ENCODE measurements around the gene KLHL40.

Gene KLHL40

DNA sequence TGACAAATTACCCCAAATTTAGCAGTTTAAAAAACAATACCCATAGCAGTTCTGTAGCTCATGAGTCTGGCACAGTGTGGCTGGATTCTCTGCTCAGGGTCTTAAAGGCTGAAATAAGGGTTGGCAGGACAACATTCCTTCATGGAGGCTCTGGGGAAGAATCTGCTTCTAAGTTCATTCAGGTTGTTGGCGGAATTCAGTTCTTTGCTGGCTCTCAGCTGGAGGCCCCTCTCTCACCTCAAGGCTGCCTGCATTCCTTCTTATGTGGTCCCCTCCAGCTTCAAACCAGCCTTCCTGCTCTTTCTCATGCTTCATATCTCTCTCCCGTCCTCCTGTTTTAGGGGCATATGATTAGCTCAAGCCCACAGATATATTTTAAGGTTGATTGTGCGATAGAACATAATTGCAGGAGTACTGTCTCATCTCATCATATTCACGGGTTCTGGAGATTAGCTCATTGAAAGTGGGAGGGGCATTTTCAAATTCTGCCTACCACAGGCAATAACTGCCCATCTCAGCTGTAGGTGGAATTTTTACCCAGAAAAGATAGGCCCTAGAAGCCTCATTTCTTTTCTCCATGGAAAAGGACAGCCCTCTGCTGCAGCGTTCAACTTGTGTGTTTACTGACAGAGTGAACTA lies 37.4 kb upstream of the KLHL40 start:
- CTCF ChIA-PET = interaction anchor here (0.7 to 1.0 kb wide), 4 partner anchors 14 to 102 kb away, joined by 3 read pairs; no protein-coding TSS in a partner anchor
- TF ChIP-seq, protein P1, sequence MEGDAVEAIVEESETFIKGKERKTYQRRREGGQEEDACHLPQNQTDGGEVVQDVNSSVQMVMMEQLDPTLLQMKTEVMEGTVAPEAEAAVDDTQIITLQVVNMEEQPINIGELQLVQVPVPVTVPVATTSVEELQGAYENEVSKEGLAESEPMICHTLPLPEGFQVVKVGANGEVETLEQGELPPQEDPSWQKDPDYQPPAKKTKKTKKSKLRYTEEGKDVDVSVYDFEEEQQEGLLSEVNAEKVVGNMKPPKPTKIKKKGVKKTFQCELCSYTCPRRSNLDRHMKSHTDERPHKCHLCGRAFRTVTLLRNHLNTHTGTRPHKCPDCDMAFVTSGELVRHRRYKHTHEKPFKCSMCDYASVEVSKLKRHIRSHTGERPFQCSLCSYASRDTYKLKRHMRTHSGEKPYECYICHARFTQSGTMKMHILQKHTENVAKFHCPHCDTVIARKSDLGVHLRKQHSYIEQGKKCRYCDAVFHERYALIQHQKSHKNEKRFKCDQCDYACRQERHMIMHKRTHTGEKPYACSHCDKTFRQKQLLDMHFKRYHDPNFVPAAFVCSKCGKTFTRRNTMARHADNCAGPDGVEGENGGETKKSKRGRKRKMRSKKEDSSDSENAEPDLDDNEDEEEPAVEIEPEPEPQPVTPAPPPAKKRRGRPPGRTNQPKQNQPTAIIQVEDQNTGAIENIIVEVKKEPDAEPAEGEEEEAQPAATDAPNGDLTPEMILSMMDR (IDR thresholded peaks at IDR 0.05; ENCODE audit: insufficient read depth, low read length, missing control alignments) = no peak
- no peak for DNase-seq (ENCODE audit: low read depth, low spot score)
- H3K4me3 ChIP-seq (ENCODE audit: low read depth, low read length) = no peak overlapping the region
- POLR2A ChIA-PET = interaction anchor here (1.2 kb wide), 1 partner anchor 21 kb away, joined by 3 read pairs; no protein-coding TSS in a partner anchor

DNA sequence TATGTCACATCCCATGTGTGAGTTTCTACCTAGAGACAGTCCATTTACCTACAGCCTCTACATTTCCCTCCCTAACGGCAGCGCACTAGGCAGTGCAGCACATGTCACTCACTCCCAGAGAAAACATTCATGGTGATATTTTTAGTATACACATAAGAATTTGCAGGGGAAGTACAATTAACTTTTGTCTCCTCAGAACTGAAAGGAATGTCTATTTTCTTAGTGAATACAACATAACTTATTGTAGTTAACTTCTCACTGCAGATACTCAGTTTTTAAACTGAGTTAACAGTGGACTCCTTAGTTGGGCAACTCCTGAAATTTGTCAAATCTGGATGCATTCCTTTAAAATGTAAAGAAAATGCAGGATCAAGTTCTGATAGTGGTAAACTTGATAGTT lies 36.3 kb upstream of the KLHL40 start:
- ChIA-PET POLR2A (interaction anchor here (1.2 kb wide), 1 partner anchor 20 kb away, joined by 3 read pairs; no protein-coding TSS in a partner anchor), CTCF (no interaction called here)
- H3K4me3 ChIP-seq (ENCODE audit: low read depth, low read length) = no peak overlapping the region
- DNase-seq (ENCODE audit: low read depth, low spot score) = no peak
- TF ChIP-seq, protein P1 (IDR thresholded peaks at IDR 0.05; ENCODE audit: insufficient read depth, low read length, missing control alignments) = no peak

DNA sequence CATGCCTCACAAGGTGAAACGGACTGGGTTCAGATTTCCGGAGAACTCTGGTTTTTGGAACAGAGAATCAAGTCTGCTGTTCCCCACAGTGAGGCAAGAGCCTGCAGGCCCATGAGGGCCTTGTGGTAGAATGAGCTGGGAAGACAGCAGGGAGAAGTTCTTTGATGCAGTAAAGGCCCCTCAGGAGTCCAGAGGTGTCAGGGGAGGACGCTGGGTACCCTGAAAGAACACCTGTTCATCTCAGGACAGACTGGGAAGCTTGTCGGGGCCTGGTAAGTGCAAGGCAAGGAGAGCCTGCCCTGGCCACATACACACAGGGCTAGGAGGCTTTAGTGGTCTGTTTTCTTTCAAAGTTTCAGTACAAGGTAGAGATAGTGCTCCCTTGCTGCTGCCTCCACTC lies 35.6 kb upstream of the KLHL40 start:
- CTCF ChIA-PET = interaction anchor here (0.6 to 3.0 kb wide), 4 partner anchors 12 to 95 kb away, joined by 3 to 11 read pairs (median 6); no protein-coding TSS in a partner anchor

DNA sequence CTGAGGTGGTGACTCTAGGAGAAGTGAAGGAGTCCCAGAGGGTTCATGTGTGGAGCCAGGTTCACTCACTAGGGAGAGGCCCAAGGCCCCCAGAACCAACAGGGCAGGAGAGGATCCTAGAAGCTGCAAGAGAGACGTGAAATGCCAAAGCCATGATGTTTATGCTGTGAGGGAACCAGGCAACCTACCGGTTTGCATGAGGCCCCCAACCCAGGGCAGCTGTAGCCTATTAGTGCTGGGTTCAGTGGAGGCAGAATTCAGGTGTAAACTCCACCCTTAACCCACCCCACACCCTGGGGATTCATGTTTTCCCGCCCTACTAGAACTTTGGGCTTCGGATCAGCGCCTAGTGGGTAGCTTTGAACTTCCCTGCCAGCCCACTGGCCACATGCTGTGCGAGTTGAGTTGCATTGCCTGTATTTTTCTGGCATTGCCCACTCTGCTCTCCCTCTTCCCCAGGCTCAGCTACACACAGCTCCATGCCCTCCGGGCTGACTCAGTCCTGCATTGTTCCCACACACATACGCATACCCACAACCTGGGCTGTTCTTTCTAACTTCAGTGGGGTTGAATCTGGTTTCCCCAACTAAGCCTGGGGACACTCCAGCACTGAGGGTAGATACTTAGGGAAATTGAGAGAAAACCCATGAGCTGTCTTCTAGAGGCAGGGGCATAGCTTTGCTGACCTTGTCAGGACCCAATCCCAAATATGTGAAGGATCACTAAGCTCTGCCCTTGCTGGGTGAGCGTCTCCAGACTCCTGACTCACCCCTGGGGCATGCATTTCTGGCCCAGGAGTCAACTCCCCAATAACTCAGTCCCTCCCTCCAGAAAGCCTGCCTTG lies 33.9 kb upstream of the KLHL40 start:
- CTCF ChIA-PET = interaction anchor here (1.0 to 3.3 kb wide), 10 partner anchors 9 to 422 kb away, joined by 3 to 36 read pairs (median 5); no protein-coding TSS in a partner anchor
- TF ChIP-seq, protein P1 (IDR thresholded peaks at IDR 0.05; ENCODE audit: insufficient read depth, low read length, missing control alignments) = no peak
- POLR2A ChIA-PET = interaction anchor here (0.6 to 2.8 kb wide), 6 partner anchors 10 to 94 kb away, joined by 3 to 15 read pairs (median 4); partner anchors contain the start of gene NKTR
- DNase-seq (ENCODE audit: low read depth, low spot score) = peak; percentile 19
- peak overlapping the region; percentile 9 for H3K4me3 ChIP-seq (ENCODE audit: low read depth, low read length)

More for the DNA sequence above, 35.6 kb upstream of the KLHL40 start:
- POLR2A ChIA-PET = no interaction called here
- DNase-seq (ENCODE audit: low read depth, low spot score) = no peak
- no peak overlapping the region for H3K4me3 ChIP-seq (ENCODE audit: low read depth, low read length)
- TF ChIP-seq, protein P1 (IDR thresholded peaks at IDR 0.05; ENCODE audit: insufficient read depth, low read length, missing control alignments) = no peak

DNA sequence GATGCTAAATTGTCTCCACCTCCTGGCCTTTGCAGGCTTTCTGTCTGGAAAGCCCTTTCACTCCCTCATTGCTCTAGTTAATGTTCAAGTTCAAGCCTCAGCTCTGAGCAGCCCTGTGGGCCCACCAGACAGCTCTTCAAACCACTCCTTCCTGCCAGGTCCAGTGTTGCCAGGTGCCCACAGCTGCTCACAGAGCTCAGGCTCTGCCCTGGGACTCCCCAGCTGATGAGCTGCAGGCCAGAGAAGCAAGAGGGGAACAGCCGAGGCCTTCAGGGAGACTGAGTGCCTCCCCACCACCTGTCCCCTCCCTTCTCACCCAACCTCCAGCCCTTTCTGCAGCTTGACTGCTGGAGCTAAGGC lies 33.1 kb upstream of the KLHL40 start:
- POLR2A ChIA-PET = interaction anchor here (0.6 to 2.8 kb wide), 5 partner anchors 9 to 94 kb away, joined by 3 to 15 read pairs (median 4); partner anchors contain the start of gene NKTR

More for the DNA sequence above, 33.1 kb upstream of the KLHL40 start:
- TF ChIP-seq, protein P1 (IDR thresholded peaks at IDR 0.05; ENCODE audit: insufficient read depth, low read length, missing control alignments) = no peak
- CTCF ChIA-PET = interaction anchor here (1.0 to 3.3 kb wide), 9 partner anchors 10 to 96 kb away, joined by 3 to 36 read pairs (median 6); no protein-coding TSS in a partner anchor
- no peak for DNase-seq (ENCODE audit: low read depth, low spot score)
- H3K4me3 ChIP-seq (ENCODE audit: low read depth, low read length) = peak overlapping the region; percentile 78
